HG02973 (cell line): ENCODE measurements around the gene SCOC.
"Not testable (repeated sequence)": the region's sequence is repeated elsewhere in the genome, so short reads cannot be mapped to it uniquely, and the experiment has no call there.

Experiments used
- ATAC-seq: cut with Tn5 transposase; IDR thresholded peaks from one replicate; pipeline ENCODE4 v1.9.1; 2021; ENCODE audit warnings: moderate library complexity; ENCODE audit not compliant: unreplicated experiment

The SCOC gene

GRCh38 chr4:140359562-140360427 lies 13.7 kb upstream of the SCOC start:
- peak; percentile 90 for ATAC-seq

- ATAC-seq, result no peak
These were observed 12.3 kb upstream of the SCOC start for GRCh38 chr4:140361099-140361498.

GRCh38 chr4:140363051-140363450 lies 10.4 kb upstream of the SCOC start:
- no peak for ATAC-seq

- no peak for ATAC-seq
These were observed 9.9 kb upstream of the SCOC start for GRCh38 chr4:140363558-140363957.

- no peak for ATAC-seq
These were observed 5.7 kb upstream of the SCOC start for GRCh38 chr4:140367738-140368137.

GRCh38 chr4:140368686-140369085 lies 4.8 kb upstream of the SCOC start:
- no peak for ATAC-seq

- peak; percentile 61 for ATAC-seq
These were observed 607 bp upstream of the SCOC start for GRCh38 chr4:140372751-140373327.

- no peak for ATAC-seq
These were observed 658 bp downstream of the SCOC start for GRCh38 chr4:140374130-140374477.

- ATAC-seq, result no peak
These were observed 9.3 kb downstream of the SCOC start for GRCh38 chr4:140382732-140383131.

- ATAC-seq, result no peak
These were observed 14.6 kb downstream of the SCOC start for GRCh38 chr4:140388015-140388414.

GRCh38 chr4:140395668-140396067 lies 22.2 kb downstream of the SCOC start:
- ATAC-seq, result no peak

- no peak for ATAC-seq
These were observed 26.7 kb downstream of the SCOC start for GRCh38 chr4:140400111-140400510.

- ATAC-seq, result no peak
These were observed 32.8 kb downstream of the SCOC start for GRCh38 chr4:140406292-140406691.

- ATAC-seq, result no peak
These were observed 35.5 kb downstream of the SCOC start for GRCh38 chr4:140408974-140409373.

- not testable (repeated sequence) for ATAC-seq
These were observed 39.9 kb downstream of the SCOC start for GRCh38 chr4:140413130-140413969.

- ATAC-seq, result no peak
These were observed 49.7 kb downstream of the SCOC start for GRCh38 chr4:140423106-140423505.

GRCh38 chr4:140426610-140427105 lies 53.2 kb downstream of the SCOC start:
- ATAC-seq, result no peak

GRCh38 chr4:140427106-140427918 lies 53.9 kb downstream of the SCOC start, which contains the start of gene CLGN:
TSS of gene CLGN (minus strand) at chr4:140427648. CDS start at chr4:140413078, 14,570 bp downstream.
- peak; percentile 84 for ATAC-seq

GRCh38 chr4:140427919-140428471 lies 54.5 kb downstream of the SCOC start:
- ATAC-seq, result no peak
